OCI-LY7 (cell line): ENCODE measurements around the gene BHLHA15. TPM values are rescaled to one million over a fixed set of nuclear protein-coding genes. Genes with fewer than 3 reads are reported as not detected.

Experiments used
- BruUV-seq: library from RNA; stranded (reverse); fragments of 400-500 nt; replicated peaks from 2 replicates; lab custom pipeline; 2021; lab: Mats Ljungman, UMichigan
- CTCF ChIA-PET: fragments of 300-600 bp; sonication (Branson Sonifier 250); formaldehyde crosslinking; loops from one replicate; lab custom pipeline; 2022; ENCODE audit warnings: antibody characterized with exemption; ENCODE audit not compliant: unreplicated experiment; lab: Charles Lee
- POLR2A ChIA-PET: fragments of 300-600 bp; sonication (Branson Sonifier 250); formaldehyde crosslinking; loops from one replicate; lab custom pipeline; 2022; ENCODE audit warnings: antibody characterized with exemption; lab: Charles Lee
- DNase-seq: peaks from one replicate; pipeline ENCODE4 v3.0.0-alpha.2; 2015; ENCODE audit warnings: low spot score
- H2AFZ ChIP-seq: fragments of 200-600 bp; sonication (generic), shearing (Covaris generic); 2 replicates; pipeline ENCODE4 v1.6.1; 2014; ENCODE audit warnings: mild to moderate bottlenecking, antibody characterized with exemption, low read length, moderate library complexity
- H3K27ac ChIP-seq: fragments of 200-600 bp; sonication (generic); 2 replicates; pipeline ENCODE4 v1.5.1; 2014; ENCODE audit warnings: mixed run types, low read depth, mild to moderate bottlenecking, moderate library complexity, low read length, inconsistent platforms; ENCODE audit not compliant: poor library complexity, severe bottlenecking
- H3K36me3 ChIP-seq: fragments of 200-600 bp; sonication (generic); 2 replicates; pipeline ENCODE4 v1.6.1; 2014; ENCODE audit warnings: mild to moderate bottlenecking, antibody characterized with exemption, low read length, moderate library complexity, mixed read lengths; ENCODE audit not compliant: insufficient read depth
- H3K4me1 ChIP-seq: fragments of 200-600 bp; sonication (generic); 2 replicates; pipeline ENCODE4 v1.5.1; 2014; ENCODE audit warnings: mild to moderate bottlenecking, low read length; ENCODE audit not compliant: insufficient read depth, poor library complexity, severe bottlenecking
- H3K4me2 ChIP-seq: fragments of 200-600 bp; sonication (generic); 2 replicates; pipeline ENCODE4 v1.6.1; 2014; ENCODE audit warnings: mild to moderate bottlenecking, low read length
- H3K4me3 ChIP-seq: fragments of 200-600 bp; sonication (generic); 2 replicates; pipeline ENCODE4 v1.5.1; 2014; ENCODE audit warnings: mild to moderate bottlenecking, low read depth, low read length; ENCODE audit not compliant: poor library complexity, severe bottlenecking
- H3K79me2 ChIP-seq: fragments of 200-600 bp; sonication (generic); 2 replicates; pipeline ENCODE4 v1.6.1; 2016; ENCODE audit warnings: low read depth, mild to moderate bottlenecking, low read length, moderate library complexity, mixed read lengths; ENCODE audit not compliant: insufficient read depth
- H3K9me2 ChIP-seq: fragments of 200-600 bp; sonication (generic); 2 replicates; pipeline ENCODE4 v1.6.1; 2016; ENCODE audit warnings: mild to moderate bottlenecking, low read length, mixed read lengths; ENCODE audit not compliant: insufficient read depth
- H3K9me3 ChIP-seq: fragments of 200-600 bp; sonication (generic); 2 replicates; pipeline ENCODE4 v1.6.1; 2014; ENCODE audit warnings: mild to moderate bottlenecking, mixed run types, low read length, mixed read lengths
- H4K20me1 ChIP-seq: fragments of 200-600 bp; sonication (generic); 2 replicates; pipeline ENCODE4 v1.6.1; 2014; ENCODE audit warnings: mild to moderate bottlenecking, antibody characterized with exemption, low read length, moderate library complexity, mixed read lengths; ENCODE audit not compliant: insufficient read depth
- EZH2phosphoT487 ChIP-seq: fragments of 200-600 bp; sonication (generic); IDR thresholded peaks from 2 replicates; pipeline ENCODE4 v1.6.1; 2018; ENCODE audit warnings: low read depth, borderline replicate concordance, mild to moderate bottlenecking, mixed run types, antibody characterized with exemption, low read length, moderate library complexity, mixed read lengths
- intact Hi-C: fragments of 100-400 bp; cut with micrococcal nuclease; formaldehyde crosslinking; loops from one replicate; pipeline ENCODE4 v1.10.0; 2022; ENCODE audit not compliant: unreplicated experiment
- total RNA-seq, 2 experiments: library from RNA; depleted of rRNA in 1 of 2; stranded (reverse); fragments of >200 nt in 1 of 2; shearing (Covaris generic) in 1 of 2; gene quantifications; 2 replicates each; pipeline ENCODE4 v1.2.3, GENCODE V29; 2014 to 2022
- TF ChIP-seq, protein P1 (sequence below): fragments of 200-600 bp; sonication (generic); conservative IDR thresholded peaks from 2 replicates; pipeline ENCODE4 v1.5.1; 2014; ENCODE audit warnings: mild to moderate bottlenecking, antibody characterized with exemption, low read length, moderate library complexity, mixed read lengths

Gene BHLHA15
- total RNA-seq, 2 experiments from 2014 or later = 0.69 to 4.3 TPM

DNA sequence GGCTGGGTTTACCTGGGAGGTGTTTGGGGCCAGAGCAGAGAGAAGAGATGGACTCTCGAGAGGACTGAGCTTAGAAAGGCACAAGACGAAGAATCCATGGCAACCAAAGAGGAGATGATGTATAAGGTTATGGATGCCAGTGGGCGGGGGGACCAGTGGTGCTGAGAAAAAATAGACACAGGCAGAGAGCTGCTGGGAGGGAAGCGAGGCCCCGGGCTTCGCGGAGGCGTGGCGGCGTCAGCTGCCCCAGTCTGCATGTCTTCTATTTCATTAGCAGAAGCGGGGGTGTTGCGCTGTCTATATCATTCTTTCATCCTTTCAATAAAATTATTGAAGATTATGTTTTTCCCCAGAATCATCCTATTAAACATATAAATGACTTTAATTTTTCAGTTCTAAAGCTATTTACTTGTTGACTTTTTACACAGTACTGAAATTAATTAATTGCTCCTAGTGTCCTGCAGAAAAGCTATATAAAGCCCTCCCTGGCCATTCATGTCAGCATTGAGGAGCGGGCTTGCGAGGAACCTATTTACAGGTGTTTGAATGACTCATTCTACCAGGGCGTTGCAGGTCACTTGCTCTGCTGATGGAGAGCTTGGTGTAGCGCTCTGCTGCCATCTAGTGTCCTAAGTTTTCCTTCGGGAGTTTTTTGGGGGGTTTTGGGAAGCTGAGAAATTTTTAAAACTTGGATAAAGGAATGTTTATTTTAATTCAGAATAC is 42.9 kb upstream of the BHLHA15 start:
- Histone ChIP-seq H4K20me1 (no peaks in the 10 kb centered on the region), H3K36me3 (peaks cover 4% of the 10 kb centered on the region; the same call in 1 of the 2 replicates), H3K79me2 (no peaks in the 10 kb centered on the region), H3K9me3 (no peaks in the 10 kb centered on the region), H3K27ac (no peak overlapping the region), H3K4me2 (no peak overlapping the region), H3K4me3 (no peak overlapping the region), H3K4me1 (no peaks in the 10 kb centered on the region), H2AFZ (no peak overlapping the region), H3K9me2 (no peaks in the 10 kb centered on the region)
- DNase-seq = peak; percentile 64
- TF ChIP-seq EZH2phosphoT487 = no peak
- TF ChIP-seq, protein P1, sequence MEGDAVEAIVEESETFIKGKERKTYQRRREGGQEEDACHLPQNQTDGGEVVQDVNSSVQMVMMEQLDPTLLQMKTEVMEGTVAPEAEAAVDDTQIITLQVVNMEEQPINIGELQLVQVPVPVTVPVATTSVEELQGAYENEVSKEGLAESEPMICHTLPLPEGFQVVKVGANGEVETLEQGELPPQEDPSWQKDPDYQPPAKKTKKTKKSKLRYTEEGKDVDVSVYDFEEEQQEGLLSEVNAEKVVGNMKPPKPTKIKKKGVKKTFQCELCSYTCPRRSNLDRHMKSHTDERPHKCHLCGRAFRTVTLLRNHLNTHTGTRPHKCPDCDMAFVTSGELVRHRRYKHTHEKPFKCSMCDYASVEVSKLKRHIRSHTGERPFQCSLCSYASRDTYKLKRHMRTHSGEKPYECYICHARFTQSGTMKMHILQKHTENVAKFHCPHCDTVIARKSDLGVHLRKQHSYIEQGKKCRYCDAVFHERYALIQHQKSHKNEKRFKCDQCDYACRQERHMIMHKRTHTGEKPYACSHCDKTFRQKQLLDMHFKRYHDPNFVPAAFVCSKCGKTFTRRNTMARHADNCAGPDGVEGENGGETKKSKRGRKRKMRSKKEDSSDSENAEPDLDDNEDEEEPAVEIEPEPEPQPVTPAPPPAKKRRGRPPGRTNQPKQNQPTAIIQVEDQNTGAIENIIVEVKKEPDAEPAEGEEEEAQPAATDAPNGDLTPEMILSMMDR = peak; percentile 86
- BruUV-seq = no TSS peak
- ChIA-PET POLR2A (interaction anchor here (0.6 to 1.8 kb wide), 2 partner anchors 11 to 148 kb away, joined by 3 to 5 read pairs; no protein-coding TSS in a partner anchor), CTCF (interaction anchor here (1.5 to 1.8 kb wide), 3 partner anchors 62 to 147 kb away, joined by 4 to 6 read pairs (median 6); partner anchors contain the start of gene LMTK2)
- intact Hi-C loops = loop anchor here (5.0 kb wide), 1 partner anchor 74 kb away; no protein-coding TSS in a partner anchor

DNA sequence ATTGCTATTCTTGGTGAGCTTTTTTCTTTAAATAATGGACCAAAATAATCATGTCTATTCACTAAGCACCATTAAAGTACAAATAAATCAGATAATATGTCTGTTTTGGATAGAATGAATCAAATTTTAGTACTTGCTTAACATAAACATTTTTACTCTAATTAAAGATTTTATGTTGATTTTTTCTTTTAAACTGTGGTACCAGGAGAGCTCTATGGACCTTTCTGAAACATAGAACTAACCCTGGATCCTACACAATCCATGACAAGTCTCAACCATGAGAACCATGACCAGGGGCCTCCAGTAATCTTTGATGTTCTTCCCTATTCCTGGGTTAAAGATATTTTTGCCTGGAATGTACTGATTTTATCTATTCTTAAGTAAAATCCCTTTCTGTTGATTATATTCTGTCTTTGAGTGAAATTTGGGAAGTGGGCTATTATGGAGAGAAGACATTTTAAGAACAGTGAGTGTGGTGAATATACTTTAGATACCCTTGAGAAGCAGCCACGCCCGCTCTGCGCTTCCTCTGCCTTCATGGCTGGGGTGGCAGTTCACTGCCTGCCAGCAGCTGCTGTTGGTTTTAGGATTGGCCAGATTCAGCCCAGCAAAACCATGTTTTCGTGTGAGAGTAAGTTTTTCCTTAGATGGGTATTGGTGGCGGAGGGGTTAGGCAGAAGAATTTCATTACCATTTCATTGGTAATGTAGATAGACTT is 42.2 kb upstream of the BHLHA15 start:
- intact Hi-C loops = loop anchor here (5.0 kb wide), 1 partner anchor 73 kb away; no protein-coding TSS in a partner anchor

More for the DNA sequence above, 42.2 kb upstream of the BHLHA15 start:
- Histone ChIP-seq H3K4me2 (no peak overlapping the region), H3K79me2 (no peaks in the 10 kb centered on the region), H3K9me3 (no peaks in the 10 kb centered on the region), H3K4me1 (no peaks in the 10 kb centered on the region), H2AFZ (no peak overlapping the region), H4K20me1 (no peaks in the 10 kb centered on the region), H3K9me2 (no peaks in the 10 kb centered on the region), H3K36me3 (peaks cover 4% of the 10 kb centered on the region; the same call in 1 of the 2 replicates), H3K27ac (no peak overlapping the region), H3K4me3 (no peak overlapping the region)
- TF ChIP-seq EZH2phosphoT487 = no peak
- TF ChIP-seq, protein P1 = peak; percentile 36; the same call in 1 of the 2 replicates
- no peak for DNase-seq
- ChIA-PET POLR2A (interaction anchor here (0.9 to 1.8 kb wide), 2 partner anchors 11 to 59 kb away, joined by 5 read pairs; no protein-coding TSS in a partner anchor), CTCF (interaction anchor here (1.5 to 1.8 kb wide), 3 partner anchors 63 to 148 kb away, joined by 4 to 6 read pairs (median 6); partner anchors contain the start of gene LMTK2)
- no TSS peak for BruUV-seq
